ENCODE measurements around the gene DHRSX. TPM values are rescaled to one million over a fixed set of nuclear protein-coding genes. Genes with fewer than 3 reads are reported as not detected.

Gene DHRSX
- total RNA-seq, 2 donors from 2014 or later, result 24.0 to 35.7 TPM

GRCh38 chrX:2497961-2498780 is 2.6 kb downstream of the DHRSX start:
- peak overlapping the region; percentile 35 to 71 for H3K27ac Mint-ChIP-seq
- DNase-seq (ENCODE audit: low spot score), result no peak
- no peaks in the 10 kb centered on the region for H3K36me3 Mint-ChIP-seq
- peaks cover 14 to 15% of the 10 kb centered on the region in 2 donors for H3K4me1 Mint-ChIP-seq (ENCODE audit: low read depth in 2 of 2)
- no peaks in the 10 kb centered on the region for H3K27me3 Mint-ChIP-seq
- H3K4me3 Mint-ChIP-seq, result peak overlapping the region; percentile 83
- ATAC-seq, result no peak
- H3K9me3 Mint-ChIP-seq, result no peaks in the 10 kb centered on the region

- H3K9me3 Mint-ChIP-seq, result no peaks in the 10 kb centered on the region
- no peak overlapping the region for H3K27ac Mint-ChIP-seq
- no peak overlapping the region for H3K4me3 Mint-ChIP-seq
- no peaks in the 10 kb centered on the region for H3K27me3 Mint-ChIP-seq
- H3K4me1 Mint-ChIP-seq (ENCODE audit: low read depth in 2 of 2), result peaks cover 14 to 15% of the 10 kb centered on the region in 2 donors
- no peaks in the 10 kb centered on the region for H3K36me3 Mint-ChIP-seq
- ATAC-seq, result no peak
- no peak for DNase-seq (ENCODE audit: low spot score)
Measured at GRCh38 chrX:2495595-2495994, 5.2 kb downstream of the DHRSX start.

GRCh38 chrX:2492531-2493218 is 8.1 kb downstream of the DHRSX start:
- H3K9me3 Mint-ChIP-seq, result no peaks in the 10 kb centered on the region
- peaks cover 2% of the 10 kb centered on the region for H3K36me3 Mint-ChIP-seq

GRCh38 chrX:2490634-2491033 is 10.1 kb downstream of the DHRSX start:
- Mint-ChIP-seq H3K9me3 (no peaks in the 10 kb centered on the region), H3K36me3 (peaks cover 4% of the 10 kb centered on the region), H3K4me3 (no peak overlapping the region), H3K27ac (no peak overlapping the region), H3K4me1 (ENCODE audit: low read depth in 2 of 2) (no peaks in the 10 kb centered on the region), H3K27me3 (no peaks in the 10 kb centered on the region)
- ATAC-seq, result no peak
- no peak for DNase-seq (ENCODE audit: low spot score)

More at GRCh38 chrX:2492531-2493218, 8.1 kb downstream of the DHRSX start:
- Mint-ChIP-seq H3K4me1 (ENCODE audit: low read depth in 2 of 2) (peaks cover 1 to 3% of the 10 kb centered on the region in 2 donors), H3K27ac (no peak overlapping the region), H3K4me3 (no peak overlapping the region), H3K27me3 (no peaks in the 10 kb centered on the region)
- ATAC-seq (no peak), DNase-seq (ENCODE audit: low spot score) (no peak)

GRCh38 chrX:2489446-2490445 is 11.0 kb downstream of the DHRSX start:
- Mint-ChIP-seq H3K9me3 (no peaks in the 10 kb centered on the region), H3K36me3 (peaks cover 4% of the 10 kb centered on the region), H3K4me3 (no peak overlapping the region), H3K27ac (no peak overlapping the region), H3K27me3 (no peaks in the 10 kb centered on the region), H3K4me1 (ENCODE audit: low read depth in 2 of 2) (no peaks in the 10 kb centered on the region)
- no peak for DNase-seq (ENCODE audit: low spot score)
- ATAC-seq, result no peak

- no peak for DNase-seq (ENCODE audit: low spot score)
- no peaks in the 10 kb centered on the region for H3K27me3 Mint-ChIP-seq
- H3K4me1 Mint-ChIP-seq (ENCODE audit: low read depth in 2 of 2), result peaks cover 0 to 3% of the 10 kb centered on the region in 2 donors
- peaks cover 4% of the 10 kb centered on the region for H3K36me3 Mint-ChIP-seq
- H3K9me3 Mint-ChIP-seq, result no peaks in the 10 kb centered on the region
- H3K4me3 Mint-ChIP-seq, result no peak overlapping the region
- no peak overlapping the region for H3K27ac Mint-ChIP-seq
- no peak for ATAC-seq
Measured at GRCh38 chrX:2488621-2489285, 12.0 kb downstream of the DHRSX start.

GRCh38 chrX:2487366-2487765 is 13.4 kb downstream of the DHRSX start:
- no peaks in the 10 kb centered on the region for H3K27me3 Mint-ChIP-seq
- H3K27ac Mint-ChIP-seq, result no peak overlapping the region
- ATAC-seq (no peak), DNase-seq (ENCODE audit: low spot score) (no peak)
- no peak overlapping the region for H3K4me3 Mint-ChIP-seq
- peaks cover 0 to 3% of the 10 kb centered on the region in 2 donors for H3K4me1 Mint-ChIP-seq (ENCODE audit: low read depth in 2 of 2)
- H3K9me3 Mint-ChIP-seq, result no peaks in the 10 kb centered on the region
- peaks cover 4% of the 10 kb centered on the region for H3K36me3 Mint-ChIP-seq

GRCh38 chrX:2486476-2487133 is 14.2 kb downstream of the DHRSX start:
- Mint-ChIP-seq H3K4me3 (no peak overlapping the region), H3K9me3 (no peaks in the 10 kb centered on the region), H3K36me3 (peaks cover 4% of the 10 kb centered on the region), H3K27me3 (no peaks in the 10 kb centered on the region), H3K27ac (peak overlapping the region in 1 of 2 donors; percentile 21), H3K4me1 (ENCODE audit: low read depth in 2 of 2) (peaks cover 0 to 3% of the 10 kb centered on the region in 2 donors)
- DNase-seq (ENCODE audit: low spot score), result peak; percentile 20
- no peak for ATAC-seq

GRCh38 chrX:2485789-2486345 is 14.9 kb downstream of the DHRSX start:
- Mint-ChIP-seq H3K9me3 (no peaks in the 10 kb centered on the region), H3K27me3 (no peaks in the 10 kb centered on the region), H3K4me1 (ENCODE audit: low read depth in 2 of 2) (peaks cover 0 to 3% of the 10 kb centered on the region in 2 donors), H3K4me3 (no peak overlapping the region), H3K27ac (peak overlapping the region in 1 of 2 donors; percentile 21), H3K36me3 (peaks cover 4% of the 10 kb centered on the region)
- ATAC-seq (no peak), DNase-seq (ENCODE audit: low spot score) (peak; percentile 5)

GRCh38 chrX:2484721-2485648 is 15.8 kb downstream of the DHRSX start:
- no peaks in the 10 kb centered on the region for H3K9me3 Mint-ChIP-seq
- ATAC-seq, result no peak
- H3K27me3 Mint-ChIP-seq, result no peaks in the 10 kb centered on the region
- H3K4me1 Mint-ChIP-seq (ENCODE audit: low read depth in 2 of 2), result peaks cover 0 to 3% of the 10 kb centered on the region in 2 donors
- peaks cover 7% of the 10 kb centered on the region for H3K36me3 Mint-ChIP-seq
- DNase-seq (ENCODE audit: low spot score), result no peak
- H3K4me3 Mint-ChIP-seq, result no peak overlapping the region
- no peak overlapping the region for H3K27ac Mint-ChIP-seq

- no peak for DNase-seq (ENCODE audit: low spot score)
- H3K4me1 Mint-ChIP-seq (ENCODE audit: low read depth in 2 of 2), result peaks cover 0 to 6% of the 10 kb centered on the region in 2 donors
Measured at GRCh38 chrX:2484256-2484655, 16.5 kb downstream of the DHRSX start.

More at GRCh38 chrX:2484256-2484655, 16.5 kb downstream of the DHRSX start:
- no peaks in the 10 kb centered on the region for H3K9me3 Mint-ChIP-seq
- H3K36me3 Mint-ChIP-seq, result peaks cover 13% of the 10 kb centered on the region
- no peaks in the 10 kb centered on the region for H3K27me3 Mint-ChIP-seq
- no peak overlapping the region for H3K4me3 Mint-ChIP-seq
- no peak for ATAC-seq
- no peak overlapping the region for H3K27ac Mint-ChIP-seq
